ENCODE measurements around the gene GATAD1. TPM values are rescaled to one million over a fixed set of nuclear protein-coding genes. Genes with fewer than 3 reads are reported as not detected.

The GATAD1 gene
- total RNA-seq, 1 experiment from 2014 or later, result 15.8 TPM

DNA sequence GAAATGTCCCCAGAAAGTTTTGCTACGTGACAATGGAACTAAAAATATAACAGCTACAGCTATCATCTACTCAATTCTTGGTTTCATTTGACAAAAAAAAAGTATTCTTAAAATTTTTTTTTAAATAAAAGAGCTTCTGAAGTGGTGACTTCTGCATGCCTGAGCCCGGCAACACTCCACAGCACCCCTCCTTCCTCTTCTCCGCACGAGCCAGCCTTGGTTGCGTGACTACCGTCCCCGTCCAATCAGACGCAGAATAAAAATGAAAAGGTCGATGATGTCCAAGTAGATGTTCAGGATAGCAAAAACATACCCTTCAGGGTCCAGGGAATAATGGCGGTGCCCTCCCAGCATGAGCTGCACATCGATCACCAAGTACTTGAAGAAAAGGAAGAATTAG lies 34.5 kb upstream of the GATAD1 start:
- intact Hi-C loops (cut with micrococcal nuclease), result no loop called here
- Histone ChIP-seq H2AFZ (ENCODE audit: low read length) (no peak overlapping the region), H4K20me1 (ENCODE audit: low read length) (no peaks in the 10 kb centered on the region), H3K4me1 (ENCODE audit: insufficient read depth, low read length) (no peaks in the 10 kb centered on the region), H3K9me3 (ENCODE audit: low read length) (no peaks in the 10 kb centered on the region), H3K4me2 (ENCODE audit: low read length) (no peak overlapping the region), H3K4me3 (ENCODE audit: low read length) (no peak overlapping the region), H3K36me3 (ENCODE audit: low read depth, low read length) (no peaks in the 10 kb centered on the region), H3K9ac (ENCODE audit: low read length) (no peak overlapping the region), H3K27ac (ENCODE audit: low read length) (no peak overlapping the region), H3F3A (ENCODE audit: low read length, unreplicated experiment) (no peaks in the 10 kb centered on the region), H3K27me3 (ENCODE audit: low read length) (no peaks in the 10 kb centered on the region), H3K9me2 (replicated peaks; ENCODE audit: low read length) (no peaks in the 10 kb centered on the region), H3K79me2 (ENCODE audit: low read length) (no peaks in the 10 kb centered on the region)
- TF ChIP-seq, protein P1, sequence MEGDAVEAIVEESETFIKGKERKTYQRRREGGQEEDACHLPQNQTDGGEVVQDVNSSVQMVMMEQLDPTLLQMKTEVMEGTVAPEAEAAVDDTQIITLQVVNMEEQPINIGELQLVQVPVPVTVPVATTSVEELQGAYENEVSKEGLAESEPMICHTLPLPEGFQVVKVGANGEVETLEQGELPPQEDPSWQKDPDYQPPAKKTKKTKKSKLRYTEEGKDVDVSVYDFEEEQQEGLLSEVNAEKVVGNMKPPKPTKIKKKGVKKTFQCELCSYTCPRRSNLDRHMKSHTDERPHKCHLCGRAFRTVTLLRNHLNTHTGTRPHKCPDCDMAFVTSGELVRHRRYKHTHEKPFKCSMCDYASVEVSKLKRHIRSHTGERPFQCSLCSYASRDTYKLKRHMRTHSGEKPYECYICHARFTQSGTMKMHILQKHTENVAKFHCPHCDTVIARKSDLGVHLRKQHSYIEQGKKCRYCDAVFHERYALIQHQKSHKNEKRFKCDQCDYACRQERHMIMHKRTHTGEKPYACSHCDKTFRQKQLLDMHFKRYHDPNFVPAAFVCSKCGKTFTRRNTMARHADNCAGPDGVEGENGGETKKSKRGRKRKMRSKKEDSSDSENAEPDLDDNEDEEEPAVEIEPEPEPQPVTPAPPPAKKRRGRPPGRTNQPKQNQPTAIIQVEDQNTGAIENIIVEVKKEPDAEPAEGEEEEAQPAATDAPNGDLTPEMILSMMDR (conservative IDR thresholded peaks at IDR 0.05; ENCODE audit: low read depth, low read length), result no peak
- TF ChIP-seq EZH2phosphoT487 (IDR thresholded peaks at IDR 0.05; ENCODE audit: borderline replicate concordance, low read length) (no peak), EZH2 (IDR thresholded peaks at IDR 0.05; ENCODE audit: low read length, unreplicated experiment) (no peak)
- ChIA-PET CTCF (interaction anchor here (0.7 to 0.8 kb wide), 2 partner anchors 12 to 35 kb away, joined by 3 to 5 read pairs; partner anchors contain the start of gene GATAD1), POLR2A (ENCODE audit: unreplicated experiment) (no interaction called here)
- ATAC-seq (no peak), DNase-seq (no peak)
- no TSS peak for BruUV-seq (replicated peaks)

- CTCF ChIA-PET, result interaction anchor here (0.8 kb wide), 1 partner anchor 34 kb away, joined by 3 read pairs; the partner anchor contains the start of gene GATAD1
- ATAC-seq, result no peak
- no peaks in the 10 kb centered on the region for H3K9me2 ChIP-seq (replicated peaks; ENCODE audit: low read length)
- no TSS peak for BruUV-seq (replicated peaks)
- POLR2A ChIA-PET (ENCODE audit: unreplicated experiment), result interaction anchor here (0.5 kb wide), 1 partner anchor 13 kb away, joined by 3 read pairs; no protein-coding TSS in a partner anchor
- H3K4me1 ChIP-seq (ENCODE audit: insufficient read depth, low read length), result no peaks in the 10 kb centered on the region
- no peaks in the 10 kb centered on the region for H3K27me3 ChIP-seq (ENCODE audit: low read length)
- H3K9me3 ChIP-seq (ENCODE audit: low read length), result no peaks in the 10 kb centered on the region
- no peaks in the 10 kb centered on the region for H4K20me1 ChIP-seq (ENCODE audit: low read length)
- no peaks in the 10 kb centered on the region for H3F3A ChIP-seq (ENCODE audit: low read length, unreplicated experiment)
- TF ChIP-seq, protein P1 (conservative IDR thresholded peaks at IDR 0.05; ENCODE audit: low read depth, low read length), result no peak
- TF ChIP-seq EZH2phosphoT487 (IDR thresholded peaks at IDR 0.05; ENCODE audit: borderline replicate concordance, low read length) (no peak), EZH2 (IDR thresholded peaks at IDR 0.05; ENCODE audit: low read length, unreplicated experiment) (no peak)
- no peak overlapping the region for H3K4me3 ChIP-seq (ENCODE audit: low read length)
- H3K27ac ChIP-seq (ENCODE audit: low read length), result no peak overlapping the region
- H3K9ac ChIP-seq (ENCODE audit: low read length), result no peak overlapping the region
- H3K4me2 ChIP-seq (ENCODE audit: low read length), result no peak overlapping the region
- no peaks in the 10 kb centered on the region for H3K79me2 ChIP-seq (ENCODE audit: low read length)
- no peaks in the 10 kb centered on the region for H3K36me3 ChIP-seq (ENCODE audit: low read depth, low read length)
- no peak for DNase-seq
- no peak overlapping the region for H2AFZ ChIP-seq (ENCODE audit: low read length)
- intact Hi-C loops (cut with micrococcal nuclease), result no loop called here
Measured at GRCh38 chr7:92413550-92413949, 33.7 kb upstream of the GATAD1 start.

DNA sequence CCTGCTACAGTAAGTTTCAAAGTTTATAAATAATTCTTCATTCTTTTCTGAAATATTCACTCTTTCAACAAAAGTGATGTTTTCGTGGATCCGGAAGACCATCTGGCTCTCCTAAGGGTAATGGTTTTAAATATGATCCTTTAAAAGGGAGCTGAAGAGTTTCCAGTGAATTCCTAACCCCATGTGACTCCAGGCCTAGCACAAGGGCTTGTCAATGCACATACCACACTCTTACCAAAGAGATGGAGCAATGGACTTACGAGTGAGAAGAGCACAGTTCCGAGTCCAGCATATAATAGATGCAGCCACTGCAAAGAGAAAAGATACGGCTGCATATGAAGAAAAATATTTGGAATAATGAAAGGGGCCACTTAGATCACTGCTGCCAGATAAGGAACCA lies 32.1 kb upstream of the GATAD1 start:
- intact Hi-C loops (cut with micrococcal nuclease), result no loop called here
- no peaks in the 10 kb centered on the region for H3K36me3 ChIP-seq (ENCODE audit: low read depth, low read length)
- no peaks in the 10 kb centered on the region for H3F3A ChIP-seq (ENCODE audit: low read length, unreplicated experiment)
- no peaks in the 10 kb centered on the region for H3K4me1 ChIP-seq (ENCODE audit: insufficient read depth, low read length)
- ChIA-PET CTCF (no interaction called here), POLR2A (ENCODE audit: unreplicated experiment) (interaction anchor here (0.6 kb wide), 1 partner anchor 24 kb away, joined by 11 read pairs; no protein-coding TSS in a partner anchor)
- H4K20me1 ChIP-seq (ENCODE audit: low read length), result no peaks in the 10 kb centered on the region
- no peak overlapping the region for H3K4me3 ChIP-seq (ENCODE audit: low read length)
- no peak overlapping the region for H3K9ac ChIP-seq (ENCODE audit: low read length)
- no peak overlapping the region for H3K27ac ChIP-seq (ENCODE audit: low read length)
- H3K9me2 ChIP-seq (replicated peaks; ENCODE audit: low read length), result no peaks in the 10 kb centered on the region
- no peaks in the 10 kb centered on the region for H3K79me2 ChIP-seq (ENCODE audit: low read length)
- TF ChIP-seq EZH2 (IDR thresholded peaks at IDR 0.05; ENCODE audit: low read length, unreplicated experiment), result no peak
- TF ChIP-seq EZH2phosphoT487 (IDR thresholded peaks at IDR 0.05; ENCODE audit: borderline replicate concordance, low read length), result no peak
- TF ChIP-seq, protein P1 (conservative IDR thresholded peaks at IDR 0.05; ENCODE audit: low read depth, low read length), result no peak
- DNase-seq (no peak), ATAC-seq (no peak)
- H2AFZ ChIP-seq (ENCODE audit: low read length), result no peak overlapping the region
- no TSS peak for BruUV-seq (replicated peaks)
- H3K4me2 ChIP-seq (ENCODE audit: low read length), result no peak overlapping the region
- H3K9me3 ChIP-seq (ENCODE audit: low read length), result no peaks in the 10 kb centered on the region
- H3K27me3 ChIP-seq (ENCODE audit: low read length), result no peaks in the 10 kb centered on the region
